KMS-11 (cell line): Measurements from ENCODE around the gene PEX26.
"Not testable (repeated sequence)": the region's sequence is repeated elsewhere in the genome, so short reads cannot be mapped to it uniquely, and the experiment has no call there.

Experiments used
- H2AFZ ChIP-seq: fragments of 200-600 bp; sonication (generic); 2 replicates; pipeline ENCODE4 v1.6.1; 2016; ENCODE audit warnings: antibody characterized with exemption, mixed run types, low read depth
- H3K27ac ChIP-seq: fragments of 200-600 bp; sonication (generic); 2 replicates; pipeline ENCODE4 v1.6.1; 2016; ENCODE audit warnings: mild to moderate bottlenecking, mixed run types
- H3K27me3 ChIP-seq: fragments of 200-600 bp; sonication (generic); 2 replicates; pipeline ENCODE4 v1.6.1; 2017; ENCODE audit warnings: mild to moderate bottlenecking, low read depth, mixed run types, moderate library complexity; ENCODE audit not compliant: insufficient read depth
- H3K36me3 ChIP-seq: fragments of 200-600 bp; sonication (generic); 2 replicates; pipeline ENCODE4 v1.6.1; 2017; ENCODE audit warnings: mild to moderate bottlenecking, mixed run types; ENCODE audit not compliant: insufficient read depth
- H3K4me1 ChIP-seq: fragments of 200-600 bp; sonication (generic); 2 replicates; pipeline ENCODE4 v1.6.1; 2016; ENCODE audit warnings: mild to moderate bottlenecking, low read depth, mixed run types; ENCODE audit not compliant: poor library complexity, severe bottlenecking
- H3K4me2 ChIP-seq: fragments of 200-600 bp; sonication (generic); 2 replicates; pipeline ENCODE4 v1.7.0; 2016; ENCODE audit warnings: mild to moderate bottlenecking, mixed run types
- H3K4me3 ChIP-seq: fragments of 200-600 bp; sonication (generic); IDR thresholded peaks from 2 replicates; pipeline ENCODE4 v1.6.1; 2017; ENCODE audit warnings: low read depth, low read length, mixed read lengths; ENCODE audit not compliant: insufficient read depth
- H3K79me2 ChIP-seq: fragments of 200-600 bp; sonication (generic); 2 replicates; pipeline ENCODE4 v1.6.1; 2016; ENCODE audit warnings: low read depth, mixed run types; ENCODE audit not compliant: insufficient read depth
- H3K9ac ChIP-seq: fragments of 200-600 bp; sonication (generic); 2 replicates; pipeline ENCODE4 v1.6.1; 2016; ENCODE audit warnings: mild to moderate bottlenecking, mixed run types
- H4K20me1 ChIP-seq: fragments of 200-600 bp; sonication (generic); 2 replicates; pipeline ENCODE4 v1.6.1; 2016; ENCODE audit warnings: mild to moderate bottlenecking, mixed run types; ENCODE audit not compliant: insufficient read depth
- TF ChIP-seq, protein P1 (sequence below): fragments of 200-600 bp; sonication (generic); conservative IDR thresholded peaks from 2 replicates; pipeline ENCODE4 v1.6.1; 2017; ENCODE audit warnings: low read depth, mild to moderate bottlenecking, antibody characterized with exemption, low read length, moderate library complexity, mixed read lengths

Gene PEX26

GRCh38 chr22:18032455-18033101, 45.2 kb upstream of the PEX26 start:
- Histone ChIP-seq H3K4me3 (no peak overlapping the region), H3K27me3 (no peaks in the 10 kb centered on the region), H2AFZ (no peak overlapping the region), H4K20me1 (no peaks in the 10 kb centered on the region), H3K4me1 (peaks cover 30% of the 10 kb centered on the region), H3K36me3 (no peaks in the 10 kb centered on the region), H3K9ac (no peak overlapping the region), H3K27ac (no peak overlapping the region), H3K4me2 (no peak overlapping the region), H3K79me2 (no peaks in the 10 kb centered on the region)
- TF ChIP-seq, protein P1, sequence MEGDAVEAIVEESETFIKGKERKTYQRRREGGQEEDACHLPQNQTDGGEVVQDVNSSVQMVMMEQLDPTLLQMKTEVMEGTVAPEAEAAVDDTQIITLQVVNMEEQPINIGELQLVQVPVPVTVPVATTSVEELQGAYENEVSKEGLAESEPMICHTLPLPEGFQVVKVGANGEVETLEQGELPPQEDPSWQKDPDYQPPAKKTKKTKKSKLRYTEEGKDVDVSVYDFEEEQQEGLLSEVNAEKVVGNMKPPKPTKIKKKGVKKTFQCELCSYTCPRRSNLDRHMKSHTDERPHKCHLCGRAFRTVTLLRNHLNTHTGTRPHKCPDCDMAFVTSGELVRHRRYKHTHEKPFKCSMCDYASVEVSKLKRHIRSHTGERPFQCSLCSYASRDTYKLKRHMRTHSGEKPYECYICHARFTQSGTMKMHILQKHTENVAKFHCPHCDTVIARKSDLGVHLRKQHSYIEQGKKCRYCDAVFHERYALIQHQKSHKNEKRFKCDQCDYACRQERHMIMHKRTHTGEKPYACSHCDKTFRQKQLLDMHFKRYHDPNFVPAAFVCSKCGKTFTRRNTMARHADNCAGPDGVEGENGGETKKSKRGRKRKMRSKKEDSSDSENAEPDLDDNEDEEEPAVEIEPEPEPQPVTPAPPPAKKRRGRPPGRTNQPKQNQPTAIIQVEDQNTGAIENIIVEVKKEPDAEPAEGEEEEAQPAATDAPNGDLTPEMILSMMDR: no peak

DNA sequence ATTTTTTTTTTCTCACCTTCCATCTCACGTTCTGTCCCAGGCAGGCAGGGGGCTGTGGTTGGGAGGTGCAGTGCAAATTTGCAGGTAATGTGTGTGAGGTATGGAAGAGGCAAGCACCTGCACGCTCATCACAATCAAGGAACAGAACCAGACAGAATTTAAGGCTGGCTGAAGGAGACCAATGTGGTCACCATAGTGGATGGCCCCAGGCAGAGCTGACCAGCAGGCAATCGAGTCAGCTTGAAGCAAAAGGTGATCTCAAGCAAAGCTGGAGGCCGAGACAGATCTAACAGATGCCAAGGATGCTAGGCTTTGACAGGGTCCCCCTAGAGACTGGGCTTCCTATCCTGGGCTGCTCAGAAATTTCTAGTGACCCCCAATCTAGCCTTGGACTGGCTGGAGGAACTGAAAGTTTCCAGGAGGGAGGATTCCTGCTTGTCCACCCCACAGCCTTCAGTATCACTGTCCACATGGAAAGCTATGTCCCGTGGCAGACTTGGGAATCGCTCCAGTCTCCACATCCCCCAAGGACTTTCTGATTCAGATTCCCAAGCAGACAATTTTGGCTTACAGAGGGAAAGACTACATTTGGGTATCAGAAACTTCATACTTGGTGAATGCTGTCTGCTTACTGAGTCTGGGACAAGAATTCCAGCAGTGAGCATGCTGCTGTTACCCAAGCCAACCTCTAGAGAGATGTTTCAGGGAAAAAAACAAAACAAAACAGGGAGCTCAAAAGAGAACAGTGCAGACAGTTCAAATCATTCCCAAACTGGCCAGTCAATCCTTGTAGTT, 44.4 kb upstream of the PEX26 start:
- no peak overlapping the region for H3K4me2 ChIP-seq
- no peaks in the 10 kb centered on the region for H4K20me1 ChIP-seq
- H3K4me3 ChIP-seq: no peak overlapping the region
- H3K27ac ChIP-seq: no peak overlapping the region
- no peaks in the 10 kb centered on the region for H3K27me3 ChIP-seq
- peaks cover 24% of the 10 kb centered on the region for H3K4me1 ChIP-seq
- no peak overlapping the region for H2AFZ ChIP-seq
- H3K9ac ChIP-seq: no peak overlapping the region
- no peaks in the 10 kb centered on the region for H3K79me2 ChIP-seq
- H3K36me3 ChIP-seq: no peaks in the 10 kb centered on the region
- TF ChIP-seq, protein P1: no peak

DNA sequence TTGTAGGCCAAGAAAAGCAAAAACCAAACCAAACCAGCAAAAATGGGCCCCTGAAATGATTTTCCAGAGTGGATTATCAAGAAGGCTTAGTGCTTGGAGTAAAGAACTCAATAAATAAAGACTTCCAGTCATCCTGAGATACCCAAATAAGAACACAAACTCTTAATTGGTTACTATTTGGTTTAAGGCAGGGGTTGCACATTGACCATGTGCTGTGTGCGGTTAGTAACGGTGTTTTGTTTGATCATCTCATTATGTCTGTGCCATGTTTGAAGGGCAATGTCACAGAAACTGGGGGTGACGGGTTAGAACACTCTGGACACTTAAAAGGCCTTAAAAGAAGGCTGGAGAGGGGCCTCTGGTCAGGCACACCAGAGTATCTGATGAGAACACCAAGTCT, 43.7 kb upstream of the PEX26 start:
- no peak overlapping the region for H3K4me3 ChIP-seq
- no peaks in the 10 kb centered on the region for H3K79me2 ChIP-seq
- H3K4me2 ChIP-seq: no peak overlapping the region
- peaks cover 17% of the 10 kb centered on the region for H3K4me1 ChIP-seq
- no peak overlapping the region for H3K27ac ChIP-seq
- H4K20me1 ChIP-seq: no peaks in the 10 kb centered on the region
- no peaks in the 10 kb centered on the region for H3K27me3 ChIP-seq
- H3K9ac ChIP-seq: no peak overlapping the region
- TF ChIP-seq, protein P1: no peak
- no peaks in the 10 kb centered on the region for H3K36me3 ChIP-seq
- no peak overlapping the region for H2AFZ ChIP-seq

DNA sequence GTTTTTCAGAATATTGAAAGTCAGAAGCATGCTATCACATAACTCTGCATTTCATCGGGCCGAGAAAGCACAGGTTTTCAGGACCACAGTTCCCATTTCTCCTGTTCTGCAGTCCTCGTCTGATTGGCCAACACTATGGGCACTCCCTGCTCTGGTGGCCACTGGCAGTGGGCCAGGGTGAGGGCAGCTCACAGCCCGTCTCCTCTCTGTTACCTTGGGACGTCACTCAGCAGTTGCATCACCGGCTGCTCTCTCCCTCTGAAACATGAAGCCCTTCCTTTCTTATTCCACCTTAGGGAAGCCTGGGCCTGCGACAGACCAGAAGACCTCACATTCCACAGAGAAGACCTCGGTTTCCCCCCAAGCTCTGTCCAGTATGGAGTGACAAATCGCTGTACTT, 42.0 kb upstream of the PEX26 start:
- Histone ChIP-seq H3K79me2 (no peaks in the 10 kb centered on the region), H4K20me1 (no peaks in the 10 kb centered on the region), H3K9ac (no peak overlapping the region), H3K4me2 (no peak overlapping the region), H2AFZ (no peak overlapping the region), H3K27me3 (no peaks in the 10 kb centered on the region), H3K4me3 (no peak overlapping the region), H3K4me1 (peaks cover under 1% of the 10 kb centered on the region), H3K36me3 (no peaks in the 10 kb centered on the region), H3K27ac (no peak overlapping the region)
- TF ChIP-seq, protein P1: no peak

DNA sequence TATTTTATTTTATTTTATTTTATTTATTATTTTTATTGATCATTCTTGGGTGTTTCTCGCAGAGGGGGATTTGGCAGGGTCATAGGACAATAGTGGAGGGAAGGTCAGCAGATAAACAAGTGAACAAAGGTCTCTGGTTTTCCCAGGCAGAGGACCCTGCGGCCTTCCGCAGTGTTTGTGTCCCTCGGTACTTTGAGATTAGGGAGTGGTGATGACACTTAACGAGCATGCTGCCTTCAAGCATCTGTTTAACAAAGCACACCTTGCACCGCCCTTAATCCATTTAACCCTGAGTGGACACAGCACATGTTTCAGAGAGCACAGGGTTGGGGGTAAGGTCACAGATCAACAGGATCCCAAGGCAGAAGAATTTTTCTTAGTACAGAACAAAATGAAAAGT, 36.9 kb upstream of the PEX26 start:
- not testable (repeated sequence) for H3K36me3 ChIP-seq, H3K27me3 ChIP-seq, H4K20me1 ChIP-seq, H2AFZ ChIP-seq, H3K27ac ChIP-seq, H3K79me2 ChIP-seq, H3K4me2 ChIP-seq, H3K4me3 ChIP-seq, H3K9ac ChIP-seq, H3K4me1 ChIP-seq
